ENCODE measurements around the gene PLA2G4A.

GRCh38 chr1:186858923-186859322 is 30.2 kb downstream of the PLA2G4A start:
- no peak for TF ChIP-seq GATA2 (IDR thresholded peaks at IDR 0.05; ENCODE audit: low read depth, low read length)
- no peak for TF ChIP-seq GATA3 (IDR thresholded peaks at IDR 0.05; ENCODE audit: low read depth, low read length)

All from SH-SY5Y (cell line).